ENCODE results near the gene SHOC2.

SHOC2 gene

DNA sequence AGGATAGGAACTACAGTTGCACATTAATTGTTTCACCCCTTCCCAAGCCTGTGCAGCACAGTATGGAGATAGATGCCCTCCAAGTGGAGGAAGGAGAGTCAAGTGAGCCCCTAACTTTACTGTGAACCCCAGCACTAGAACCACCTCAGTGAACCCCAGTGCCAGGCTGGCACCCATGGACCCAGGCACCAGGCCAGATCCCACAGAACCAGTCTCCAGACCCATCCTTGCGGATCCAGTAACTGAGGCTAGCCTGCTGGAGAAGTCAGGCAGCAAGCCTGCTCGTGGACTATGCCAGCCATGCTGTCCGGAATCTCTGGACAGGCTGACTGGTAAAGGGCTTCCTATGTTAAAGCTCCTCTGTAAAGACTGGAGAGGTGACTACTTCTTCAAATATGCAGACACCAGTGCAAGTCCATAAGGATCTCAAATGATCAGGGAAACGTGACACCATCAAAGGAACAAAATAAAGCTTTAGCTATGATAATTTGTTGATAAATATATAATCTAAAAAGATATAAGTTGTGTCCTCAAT lies 27.7 kb downstream of the SHOC2 start:
- no peak for DNase-seq

DNA sequence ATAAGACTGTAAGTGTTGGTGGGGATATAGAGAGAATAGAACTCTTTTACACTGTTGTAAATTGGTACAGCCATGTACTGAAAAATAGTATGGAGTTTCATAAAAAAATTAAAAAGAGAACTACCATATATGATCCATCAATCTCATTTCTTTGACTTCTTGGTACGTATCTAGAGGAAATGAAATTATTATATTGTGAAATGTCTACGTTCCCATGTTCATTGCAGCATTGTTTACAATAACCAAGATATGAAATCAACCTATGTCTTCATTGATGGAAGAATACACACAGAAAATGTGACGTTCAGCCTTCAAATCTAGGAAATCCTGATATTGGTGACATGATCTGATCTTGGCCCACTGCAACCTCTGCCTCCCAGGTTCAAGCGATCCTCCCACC lies 32.0 kb downstream of the SHOC2 start:
- DNase-seq: no peak

DNA sequence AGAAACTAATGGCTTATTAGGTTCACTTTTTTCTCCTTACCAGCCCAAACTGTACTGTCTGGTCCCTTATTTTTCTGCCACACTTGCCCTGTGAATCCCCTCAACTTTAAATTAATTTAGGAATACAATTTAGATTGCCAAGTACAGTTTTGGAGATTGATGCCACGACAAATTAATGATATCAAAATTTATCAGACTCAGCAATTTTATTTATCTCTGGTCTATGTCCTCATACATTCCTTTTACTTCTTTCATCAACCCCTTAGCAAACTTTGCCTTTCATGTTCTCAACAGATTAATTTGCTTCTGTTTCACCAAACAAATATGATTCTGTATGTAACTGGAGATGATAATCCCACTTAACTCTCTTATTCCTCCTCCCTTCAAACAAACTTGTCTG lies 38.2 kb downstream of the SHOC2 start:
- DNase-seq: no peak

DNA sequence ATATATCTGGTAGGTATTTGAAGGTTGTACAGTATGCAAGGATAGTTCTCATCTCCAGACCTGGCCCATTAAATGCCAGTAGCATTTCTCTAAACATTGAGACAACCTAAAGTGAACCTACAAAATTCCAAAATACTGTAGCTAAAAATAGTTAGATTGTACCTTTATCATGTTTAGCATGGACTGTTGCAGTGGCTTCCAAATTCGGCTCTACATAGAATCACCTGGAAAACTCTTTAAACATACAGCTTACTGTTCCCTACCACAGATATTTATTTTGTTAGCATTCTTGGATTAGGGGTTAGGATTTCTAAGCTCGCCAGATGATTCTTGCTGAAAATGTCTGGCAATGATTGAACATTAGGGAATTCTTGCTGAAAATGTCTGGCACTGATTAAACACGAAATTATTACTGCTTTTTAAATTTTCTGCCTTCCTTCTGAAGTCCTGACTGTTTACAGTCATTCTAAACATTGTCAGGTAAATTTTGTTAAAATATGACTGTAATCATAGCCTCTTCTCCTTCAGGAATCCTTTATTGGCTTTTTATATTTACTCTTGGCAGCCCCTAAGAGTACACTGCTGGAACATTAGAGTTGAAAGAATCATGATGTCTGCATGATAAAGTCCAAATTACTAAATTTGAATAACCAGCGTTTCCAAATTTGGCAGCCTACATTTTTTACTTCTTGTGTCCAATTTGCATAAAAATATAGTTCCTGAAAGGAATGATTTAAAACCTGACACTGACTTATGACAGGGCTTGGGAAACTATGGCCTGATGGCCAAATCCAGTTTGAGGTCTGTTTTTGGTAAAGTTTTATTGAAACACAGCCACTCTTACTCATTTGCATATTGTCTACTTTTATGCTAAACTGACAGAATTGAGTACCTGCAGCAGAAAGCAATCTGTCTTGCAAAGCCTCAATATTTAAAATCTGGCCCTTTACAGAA lies 40.3 kb downstream of the SHOC2 start:
- DNase-seq: no peak

DNA sequence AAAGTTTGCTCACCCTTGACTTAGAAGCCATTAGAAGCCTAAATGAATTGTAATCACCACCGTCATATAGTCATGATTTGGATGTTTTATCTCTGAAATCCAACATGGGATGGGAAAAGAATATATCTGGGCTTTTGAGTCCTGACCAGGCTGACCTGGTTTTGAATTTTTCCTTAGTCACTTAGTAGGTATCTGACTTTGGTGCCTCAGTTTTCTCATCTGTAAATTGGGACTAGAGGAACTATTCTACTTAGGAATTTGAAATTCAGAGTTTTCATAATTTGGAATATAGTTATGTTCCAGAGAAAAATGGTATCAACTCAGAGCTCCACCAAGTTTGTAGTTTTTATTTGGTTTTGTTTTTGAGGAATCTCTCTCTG lies 40.9 kb downstream of the SHOC2 start:
- DNase-seq: no peak

DNA sequence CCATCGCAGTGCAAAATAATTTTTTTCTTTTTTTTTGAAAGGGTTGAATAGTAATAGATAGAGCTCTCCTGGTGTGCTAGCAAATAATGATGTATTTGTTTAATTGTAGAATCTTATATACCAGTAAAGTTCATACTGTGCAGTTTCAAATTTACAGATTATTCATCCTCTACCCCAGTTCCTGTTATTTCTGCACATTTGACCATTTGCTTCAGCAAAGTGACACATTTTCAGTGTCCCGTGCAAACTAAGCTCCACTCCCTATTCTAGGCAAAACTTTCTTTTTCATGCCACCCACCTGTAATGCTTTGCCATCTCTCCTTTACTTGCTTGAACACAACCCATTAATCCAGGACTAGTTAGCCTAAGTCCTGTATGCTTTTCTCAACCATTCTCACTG lies 43.0 kb downstream of the SHOC2 start:
- no peak for DNase-seq

DNA sequence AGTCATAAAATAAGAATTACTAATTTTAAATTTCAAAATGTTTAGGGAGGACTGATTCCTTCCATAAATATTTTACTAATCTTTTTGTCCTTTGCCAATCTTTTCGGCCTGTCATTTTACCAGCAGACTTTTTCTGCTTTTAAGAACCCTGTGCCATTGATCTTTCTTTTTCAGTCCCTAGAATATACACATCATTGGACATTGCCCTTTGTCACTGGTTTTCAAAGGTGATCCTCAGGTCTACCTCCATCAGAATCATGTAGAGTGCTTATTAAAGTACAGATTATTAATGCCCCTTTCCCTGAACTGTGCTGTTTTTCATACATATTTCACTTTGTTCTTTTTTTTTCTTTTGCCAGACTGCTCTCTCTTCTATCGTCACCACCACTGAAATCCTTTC lies 43.8 kb downstream of the SHOC2 start:
- no peak for DNase-seq

DNA sequence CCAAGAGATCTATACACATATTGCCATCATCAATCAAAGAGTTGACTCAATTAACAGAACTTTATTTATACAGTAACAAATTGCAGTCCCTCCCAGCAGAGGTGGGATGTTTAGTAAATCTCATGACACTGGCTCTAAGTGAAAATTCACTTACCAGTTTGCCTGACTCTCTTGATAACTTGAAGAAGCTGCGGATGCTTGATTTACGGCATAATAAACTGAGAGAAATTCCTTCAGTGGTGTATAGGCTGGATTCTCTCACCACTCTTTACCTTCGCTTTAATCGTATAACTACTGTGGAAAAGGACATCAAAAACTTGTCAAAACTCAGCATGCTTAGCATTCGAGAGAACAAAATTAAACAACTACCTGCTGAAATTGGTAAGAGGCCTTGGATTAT lies 45.3 kb downstream of the SHOC2 start:
- DNase-seq: no peak

DNA sequence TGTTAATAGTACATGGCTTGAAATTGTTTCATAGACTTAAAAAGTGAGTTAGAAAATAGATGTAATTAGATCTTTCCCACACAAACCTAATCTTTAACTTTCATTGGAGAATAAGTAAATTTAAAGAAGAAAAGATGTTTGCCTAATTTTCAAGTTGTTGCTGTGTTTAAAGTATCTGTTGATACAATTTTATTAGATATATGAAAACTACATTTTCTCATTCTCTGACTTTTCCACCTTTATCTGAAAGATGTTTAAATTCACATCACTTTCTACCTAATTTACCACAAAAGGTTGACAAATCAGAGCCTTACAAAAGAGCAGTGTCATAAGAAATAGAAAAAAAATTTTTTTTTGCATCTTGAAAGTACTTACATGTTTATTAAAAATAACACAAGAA lies 45.8 kb downstream of the SHOC2 start:
- no peak for DNase-seq

DNA sequence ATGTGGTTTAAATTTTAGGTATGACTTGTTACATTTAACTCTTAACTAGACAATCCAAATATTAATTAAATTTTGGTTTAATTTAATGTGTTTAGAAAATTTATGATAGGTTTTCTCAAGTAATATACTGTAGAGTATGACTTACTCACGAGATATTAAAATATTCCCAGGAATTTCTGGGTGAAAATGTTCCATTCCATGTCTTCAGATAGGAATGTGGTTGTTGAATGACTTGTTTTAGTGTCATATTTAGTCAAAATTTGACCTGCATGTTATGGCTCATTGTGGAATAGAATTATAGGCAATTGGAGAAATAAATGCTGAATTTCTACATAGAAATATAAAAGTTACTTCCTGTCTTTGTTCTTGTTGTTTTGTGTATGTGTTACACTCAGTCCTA lies 46.7 kb downstream of the SHOC2 start:
- DNase-seq: no peak

DNA sequence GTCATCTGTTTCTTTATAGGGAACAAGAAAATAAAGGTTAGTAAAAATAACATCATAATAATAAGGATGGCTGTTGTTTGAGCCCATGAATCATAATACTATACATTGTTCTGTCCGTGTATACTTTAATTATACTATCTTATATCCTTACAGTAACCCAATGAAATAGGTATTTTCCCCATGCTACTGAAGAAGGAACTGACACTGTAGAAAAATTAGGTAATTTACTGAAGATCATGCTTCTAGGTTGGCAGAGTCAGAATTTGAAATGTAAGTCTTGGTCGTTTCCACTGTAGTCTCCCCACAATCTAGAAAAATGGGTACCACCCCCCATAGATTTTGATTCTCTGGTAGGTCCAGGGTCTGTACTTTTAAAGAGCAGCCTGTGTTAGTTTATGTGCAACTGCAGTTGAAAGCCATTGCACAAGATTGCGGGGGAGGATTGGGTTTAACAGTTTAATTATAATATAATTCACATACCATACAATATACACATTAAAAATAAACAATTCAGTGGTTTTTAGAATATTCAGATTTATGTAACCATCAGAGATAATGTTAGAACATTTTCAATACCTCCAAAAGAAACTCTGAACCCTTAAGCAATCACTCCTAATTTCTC lies 47.7 kb downstream of the SHOC2 start:
- no peak for DNase-seq

DNA sequence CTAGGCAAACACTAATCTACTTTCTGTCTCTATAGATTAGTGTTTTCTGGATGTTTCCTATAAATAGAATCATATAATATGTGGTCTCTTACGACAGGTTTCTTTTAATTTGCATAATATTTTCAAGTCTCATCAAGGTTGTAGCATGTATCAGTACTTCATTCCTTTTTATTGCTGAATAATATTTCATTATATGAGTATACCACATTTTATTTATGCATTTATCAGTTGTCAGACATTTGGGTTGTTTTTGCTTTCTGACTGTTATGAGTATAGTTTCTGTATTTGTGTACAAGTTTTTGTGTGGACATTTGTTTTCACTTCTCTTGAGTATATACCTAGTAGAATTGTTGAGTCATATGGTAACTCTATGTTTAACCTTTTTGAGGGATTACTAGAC lies 48.2 kb downstream of the SHOC2 start:
- DNase-seq: no peak

DNA sequence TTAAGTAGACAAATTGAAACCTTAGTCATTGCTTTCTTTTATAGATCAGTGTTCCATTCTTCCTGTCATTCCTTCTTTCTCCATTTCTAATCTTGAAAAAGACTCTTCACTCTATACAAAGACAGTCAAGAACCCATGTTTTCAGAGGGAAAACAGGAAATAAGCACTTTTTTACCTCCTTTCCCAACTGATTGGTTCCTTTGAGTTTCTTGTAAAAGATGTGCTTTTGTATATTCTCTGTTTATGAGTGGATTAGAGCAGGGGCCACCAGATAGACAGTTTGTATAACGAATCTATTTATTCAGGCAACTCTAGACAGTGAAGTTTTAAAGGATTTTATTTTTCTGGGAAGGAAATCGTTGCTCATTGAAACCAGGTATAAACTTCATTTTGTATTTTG lies 49.8 kb downstream of the SHOC2 start:
- no peak for DNase-seq

DNA sequence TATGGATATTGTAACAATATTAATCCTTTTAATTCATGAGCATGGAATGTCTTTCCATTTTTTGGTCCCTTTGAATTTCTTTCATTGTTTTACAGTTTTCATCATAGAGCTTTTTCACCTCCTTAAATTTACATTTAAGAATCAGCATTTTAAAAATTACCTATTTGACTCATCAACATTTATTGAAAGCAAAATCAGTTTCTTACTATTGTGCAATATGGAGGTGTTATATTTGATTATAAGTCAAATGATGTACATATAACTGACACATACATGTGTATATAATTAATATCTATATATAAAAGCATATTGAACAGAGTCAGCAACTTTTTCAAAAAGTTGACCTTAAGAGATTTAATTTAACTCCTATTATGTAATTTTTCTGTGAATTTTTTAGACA lies 52.2 kb downstream of the SHOC2 start:
- no peak for DNase-seq

DNA sequence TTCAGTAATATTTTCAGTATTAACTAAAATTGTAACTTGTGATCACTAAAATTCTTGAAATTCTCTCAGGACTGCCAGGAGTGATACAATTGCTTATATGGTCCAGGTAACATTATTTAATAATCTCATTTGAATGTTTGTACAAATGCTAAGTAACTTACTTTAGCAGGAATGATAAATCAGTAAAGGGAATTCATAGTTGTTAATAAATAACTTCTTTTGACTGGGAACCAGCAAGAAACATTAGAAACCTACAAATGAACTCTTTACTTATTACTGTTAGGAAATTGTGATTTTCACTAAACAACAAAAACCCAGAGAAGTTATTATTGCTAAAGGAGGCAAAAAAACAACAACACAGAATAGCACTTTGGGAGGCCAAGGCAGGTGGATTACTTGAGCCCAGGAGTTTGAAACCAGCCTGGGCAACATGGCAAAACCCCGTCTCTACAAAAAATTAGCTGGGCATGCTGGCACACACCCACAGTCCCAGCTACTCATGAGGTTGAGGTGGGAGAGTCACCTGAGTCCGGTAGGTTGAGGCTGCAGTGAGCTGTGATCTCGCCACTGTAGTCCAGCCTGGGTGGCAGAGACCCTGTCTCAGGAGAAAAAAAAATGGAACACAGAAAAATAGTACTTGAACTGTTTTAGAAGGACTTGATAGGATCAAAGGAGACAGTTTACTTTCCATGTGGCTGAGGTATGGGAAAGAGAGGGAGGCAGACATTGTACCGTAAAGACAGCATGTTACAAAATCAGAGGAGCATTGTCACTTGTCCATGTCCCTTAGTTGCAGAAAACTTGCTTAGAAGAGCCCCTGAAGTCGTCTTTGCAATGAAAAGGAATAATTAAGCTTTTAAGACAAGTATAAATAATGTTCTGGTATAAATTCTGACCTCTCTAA lies 53.1 kb downstream of the SHOC2 start:
- DNase-seq: peak in 1 of 2 donors; percentile 1

DNA sequence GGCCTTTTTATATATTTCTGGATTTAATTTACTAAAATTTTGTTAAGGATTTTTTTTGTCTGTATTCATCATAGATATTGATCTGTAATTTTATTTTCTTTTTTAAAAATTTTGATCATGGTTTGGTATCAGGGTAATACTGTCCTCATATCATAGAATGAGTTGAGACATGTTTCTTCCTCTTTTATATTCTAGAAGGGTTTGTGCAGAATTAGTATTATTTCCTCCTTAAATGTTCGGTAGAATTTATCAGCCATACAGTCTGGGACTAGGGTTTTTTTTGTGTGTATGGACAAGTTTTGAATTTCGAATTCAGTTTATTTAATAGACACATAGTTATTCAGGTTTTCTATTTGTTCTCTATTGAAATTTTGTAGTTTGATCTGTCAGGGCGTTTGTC lies 54.0 kb downstream of the SHOC2 start:
- DNase-seq: no peak

DNA sequence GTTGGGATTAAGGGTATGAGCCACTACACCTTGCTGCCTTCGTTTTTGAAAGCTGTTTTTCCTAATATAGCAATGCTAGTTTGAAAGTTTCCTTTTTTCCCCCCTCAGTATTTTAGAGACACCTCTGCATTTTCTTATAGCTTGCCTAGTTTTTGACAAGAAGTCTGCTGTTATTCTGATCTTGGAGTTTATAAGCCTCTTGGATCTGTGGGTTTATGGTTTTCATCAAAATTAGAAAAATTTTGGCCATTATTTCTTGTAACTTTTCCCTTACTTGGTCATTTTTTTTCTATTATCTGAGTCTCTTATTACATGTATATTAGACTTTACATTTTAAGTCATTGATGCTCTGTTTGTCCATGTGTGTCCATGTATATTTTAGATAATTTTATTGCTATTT lies 57.2 kb downstream of the SHOC2 start:
- DNase-seq: no peak

DNA sequence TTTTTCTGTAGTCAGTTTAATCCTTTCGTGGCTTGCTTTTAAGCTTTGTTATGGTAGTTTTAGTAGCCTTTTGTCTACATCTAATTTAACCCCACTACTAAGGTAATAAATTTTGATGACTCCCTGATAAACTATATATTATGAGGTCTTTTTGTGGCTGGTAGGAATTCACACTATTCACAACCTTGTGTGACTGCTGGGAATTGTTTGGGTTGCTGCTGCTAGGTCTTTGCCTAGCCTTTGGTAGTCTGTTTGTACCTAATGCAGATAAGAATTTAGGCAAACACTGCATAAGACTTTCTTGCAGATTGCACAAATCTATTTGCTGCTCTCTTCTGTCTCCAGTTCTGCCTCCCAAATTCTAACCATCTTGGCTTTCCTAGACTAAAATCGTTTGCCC lies 58.3 kb downstream of the SHOC2 start:
- DNase-seq: no peak

DNA sequence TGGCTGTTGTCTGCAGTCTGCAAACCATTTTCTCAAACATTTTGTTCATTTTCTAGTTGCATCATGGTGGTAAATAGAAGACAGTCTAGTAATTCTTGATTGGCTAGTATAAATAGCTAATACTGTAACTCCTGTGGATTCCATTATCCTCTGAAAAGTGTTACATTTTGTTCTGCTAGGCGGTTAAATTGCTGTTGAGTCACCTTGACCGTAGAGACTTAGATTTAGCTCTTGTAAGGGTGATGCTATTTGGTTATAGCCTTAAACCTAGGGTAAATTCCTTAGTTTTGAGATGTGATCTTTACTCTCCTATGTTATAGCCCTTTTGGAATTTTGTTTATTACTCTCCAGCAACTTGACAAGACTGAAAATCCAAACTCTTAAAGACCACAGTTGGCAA lies 58.8 kb downstream of the SHOC2 start:
- DNase-seq: no peak

DNA sequence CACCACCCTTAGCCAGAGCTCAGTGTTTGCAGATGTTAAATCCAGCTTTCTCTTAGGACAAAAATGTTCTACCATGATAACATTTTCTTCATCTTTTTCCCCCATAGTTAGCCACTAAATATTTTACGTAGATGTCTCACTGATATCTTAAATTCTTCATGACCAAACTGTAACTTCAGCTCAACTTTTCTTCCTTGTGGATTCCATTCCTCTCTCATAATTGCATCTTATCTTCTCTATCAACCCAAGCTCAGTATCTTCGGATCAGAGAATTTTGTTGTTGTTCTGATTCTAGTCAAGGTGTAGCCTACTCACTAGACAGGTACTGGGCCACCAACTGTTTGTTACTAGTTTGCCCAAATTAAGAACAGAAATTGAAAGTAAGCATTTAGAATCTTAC lies 60.2 kb downstream of the SHOC2 start:
- DNase-seq: no peak

DNA sequence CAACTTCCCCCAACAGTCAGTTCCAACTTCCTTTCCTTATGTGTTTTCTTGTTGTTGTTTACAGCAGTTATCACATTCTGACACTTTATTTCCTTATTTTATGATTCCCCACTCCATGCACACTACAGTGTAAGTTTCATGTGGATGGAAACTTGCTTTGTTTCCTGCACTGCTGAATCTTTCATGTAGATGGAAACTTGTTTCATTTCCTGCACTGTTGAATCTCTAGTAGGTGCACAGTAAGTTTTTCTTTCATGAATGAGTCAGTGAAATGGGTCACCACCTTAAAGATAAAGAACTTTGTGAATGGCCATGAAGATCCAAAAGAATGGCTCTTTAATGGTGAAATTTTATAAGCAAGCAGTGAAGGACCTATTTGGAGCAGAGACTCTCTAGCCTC lies 61.4 kb downstream of the SHOC2 start:
- DNase-seq: no peak

DNA sequence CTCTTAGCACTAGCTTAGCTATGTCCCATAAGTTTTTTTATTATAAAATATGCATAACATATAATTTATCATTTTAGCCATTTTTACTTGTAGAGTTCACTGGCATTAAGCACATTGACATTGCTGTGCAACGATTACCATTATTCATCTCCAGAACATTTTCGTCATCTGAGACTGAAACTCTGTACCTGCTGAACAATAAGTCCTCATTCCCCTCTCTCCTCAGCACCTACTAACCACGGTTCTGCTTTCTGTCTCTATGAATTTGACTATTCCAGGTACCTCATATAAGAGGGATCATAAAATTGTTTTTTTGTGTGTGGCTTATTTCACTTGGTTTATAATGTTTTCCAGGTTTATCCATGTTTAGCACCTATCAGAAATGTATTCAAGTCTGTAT lies 64.1 kb downstream of the SHOC2 start:
- no peak for DNase-seq

Data from activated CD4-positive, alpha-beta T cell treated with anti-CD3 and anti-CD28 coated beads for 4 hours (primary cell).